Measurements from ENCODE around the gene CTXND1.

The CTXND1 gene

DNA sequence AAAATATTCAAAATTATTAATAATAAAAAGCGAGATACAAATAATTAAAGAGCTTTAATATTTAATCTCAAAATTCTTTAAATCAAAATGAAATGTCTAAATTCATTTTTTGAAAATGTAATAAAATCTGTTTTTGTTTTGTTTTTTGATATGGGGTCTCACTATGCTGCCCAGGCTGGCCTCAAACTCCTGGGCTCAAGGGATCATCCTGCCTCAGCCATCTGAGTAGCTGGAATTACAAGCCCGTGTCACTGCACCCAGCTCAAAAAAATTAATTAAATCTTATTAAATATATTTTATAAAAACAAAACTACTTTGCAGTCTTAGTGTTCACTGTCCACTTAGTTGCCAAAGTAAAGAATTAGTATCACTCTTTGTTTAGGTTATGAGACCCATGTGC is 60.8 kb downstream of the CTXND1 start:
- peaks cover 0 to 17% of the 10 kb centered on the region in 2 experiments; a peak in 1 of 3 replicates for H3K36me3 ChIP-seq (ENCODE audit: control insufficient read depth in 2 of 2, insufficient read depth in 1 of 2, low read length in 2 of 2)
- H3K4me3 ChIP-seq (ENCODE audit: low read depth, low read length) = no peak overlapping the region
- no peaks in the 10 kb centered on the region for H3K4me1 ChIP-seq (ENCODE audit: control insufficient read depth, insufficient read depth, low read length)
- ChIA-PET CTCF (interaction anchor here (0.6 to 1.2 kb wide), 5 partner anchors 12 to 341 kb away, joined by 3 to 4 read pairs (median 3); no protein-coding TSS in a partner anchor), POLR2A (interaction anchor here (0.9 kb wide), 1 partner anchor 268 kb away, joined by 3 read pairs; no protein-coding TSS in a partner anchor)
- H3K27ac ChIP-seq (ENCODE audit: extremely low read depth, low read depth, low read length) = no peak overlapping the region
- TF ChIP-seq MEIS1 (CRISPR knock-in tag; IDR thresholded peaks at IDR 0.05; ENCODE audit: borderline replicate concordance) = no peak
- no peak for TF ChIP-seq ZNF768 (tag by site-specific recombination; IDR thresholded peaks at IDR 0.05)
- TF ChIP-seq ZNF157 (tag by site-specific recombination; IDR thresholded peaks at IDR 0.05) = no peak
- H3K9me3 ChIP-seq (ENCODE audit: control insufficient read depth, insufficient read depth, low read depth, low read length) = no peaks in the 10 kb centered on the region

DNA sequence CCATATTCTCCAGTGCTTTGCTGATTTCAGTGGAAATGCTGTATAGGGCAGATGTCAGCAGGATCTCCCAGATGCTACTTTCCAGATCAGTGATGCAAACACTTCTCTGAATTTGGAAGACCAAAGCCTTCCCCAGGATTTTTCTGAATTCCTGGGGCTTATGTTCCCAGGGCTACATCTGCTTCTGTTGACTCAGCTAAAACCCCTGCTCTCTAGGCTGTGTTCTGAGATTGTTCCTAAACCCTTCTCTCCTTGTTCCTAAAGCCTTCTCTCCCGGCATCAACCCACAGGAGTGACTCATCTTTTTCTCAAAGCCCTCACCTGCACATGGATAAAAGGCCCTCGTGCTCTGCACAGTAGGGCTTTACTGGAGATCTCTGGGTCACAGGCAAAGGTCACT is 63.8 kb downstream of the CTXND1 start:
- POLR2A ChIA-PET = no interaction called here
- no peak overlapping the region for H3K4me3 ChIP-seq (ENCODE audit: low read depth, low read length)

DNA sequence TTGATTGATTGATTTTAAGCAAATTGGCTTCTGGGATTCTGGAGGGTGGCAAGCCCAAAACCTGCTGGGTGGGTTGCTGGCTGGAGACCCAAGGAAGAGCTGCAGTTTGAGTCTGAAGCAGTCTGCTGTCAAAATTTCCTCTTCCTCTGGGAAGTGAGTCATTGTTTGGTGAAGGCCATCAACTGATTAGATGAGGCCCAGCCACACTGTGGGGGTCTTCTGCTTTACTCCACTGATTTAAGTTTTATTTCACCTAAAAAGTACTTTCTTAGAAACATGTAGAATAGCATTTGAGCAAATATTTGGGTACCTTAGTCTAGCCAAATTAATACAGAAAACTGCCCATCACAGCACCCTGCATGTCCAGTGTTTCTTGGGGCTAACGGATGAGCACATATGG is 65.4 kb downstream of the CTXND1 start:
- Histone ChIP-seq H3K36me3 (ENCODE audit: control insufficient read depth in 2 of 2, insufficient read depth in 1 of 2, low read length in 2 of 2) (peaks cover 0 to 52% of the 10 kb centered on the region in 2 experiments; a peak in 1 of 3 replicates), H3K4me1 (ENCODE audit: control insufficient read depth, insufficient read depth, low read length) (no peaks in the 10 kb centered on the region), H3K27ac (ENCODE audit: extremely low read depth, low read depth, low read length) (no peak overlapping the region), H3K9me3 (ENCODE audit: control insufficient read depth, insufficient read depth, low read depth, low read length) (no peaks in the 10 kb centered on the region), H3K4me3 (ENCODE audit: low read depth, low read length) (no peak overlapping the region)
- POLR2A ChIA-PET = no interaction called here
- TF ChIP-seq ZNF10 (tag by site-specific recombination; IDR thresholded peaks at IDR 0.05) (peak; percentile 82), SALL2 (tag by site-specific recombination; IDR thresholded peaks at IDR 0.05; ENCODE audit: borderline replicate concordance) (no peak)
- CTCF ChIA-PET = no interaction called here

More for the DNA sequence above, 63.8 kb downstream of the CTXND1 start:
- peaks cover 0 to 38% of the 10 kb centered on the region in 2 experiments; a peak in 1 of 3 replicates for H3K36me3 ChIP-seq (ENCODE audit: control insufficient read depth in 2 of 2, insufficient read depth in 1 of 2, low read length in 2 of 2)
- TF ChIP-seq ZNF214 (tag by site-specific recombination; IDR thresholded peaks at IDR 0.05; ENCODE audit: borderline replicate concordance) (no peak), ZNF658 (tag by site-specific recombination; IDR thresholded peaks at IDR 0.05) (no peak), HOXC10 (CRISPR knock-in tag; IDR thresholded peaks at IDR 0.05) (no peak), ZNF138 (tag by site-specific recombination; IDR thresholded peaks at IDR 0.05; ENCODE audit: borderline replicate concordance) (no peak), ZNF248 (tag by site-specific recombination; IDR thresholded peaks at IDR 0.05) (no peak)
- TF ChIP-seq, protein P1, sequence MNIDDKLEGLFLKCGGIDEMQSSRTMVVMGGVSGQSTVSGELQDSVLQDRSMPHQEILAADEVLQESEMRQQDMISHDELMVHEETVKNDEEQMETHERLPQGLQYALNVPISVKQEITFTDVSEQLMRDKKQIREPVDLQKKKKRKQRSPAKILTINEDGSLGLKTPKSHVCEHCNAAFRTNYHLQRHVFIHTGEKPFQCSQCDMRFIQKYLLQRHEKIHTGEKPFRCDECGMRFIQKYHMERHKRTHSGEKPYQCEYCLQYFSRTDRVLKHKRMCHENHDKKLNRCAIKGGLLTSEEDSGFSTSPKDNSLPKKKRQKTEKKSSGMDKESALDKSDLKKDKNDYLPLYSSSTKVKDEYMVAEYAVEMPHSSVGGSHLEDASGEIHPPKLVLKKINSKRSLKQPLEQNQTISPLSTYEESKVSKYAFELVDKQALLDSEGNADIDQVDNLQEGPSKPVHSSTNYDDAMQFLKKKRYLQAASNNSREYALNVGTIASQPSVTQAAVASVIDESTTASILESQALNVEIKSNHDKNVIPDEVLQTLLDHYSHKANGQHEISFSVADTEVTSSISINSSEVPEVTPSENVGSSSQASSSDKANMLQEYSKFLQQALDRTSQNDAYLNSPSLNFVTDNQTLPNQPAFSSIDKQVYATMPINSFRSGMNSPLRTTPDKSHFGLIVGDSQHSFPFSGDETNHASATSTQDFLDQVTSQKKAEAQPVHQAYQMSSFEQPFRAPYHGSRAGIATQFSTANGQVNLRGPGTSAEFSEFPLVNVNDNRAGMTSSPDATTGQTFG (tag by site-specific recombination; IDR thresholded peaks at IDR 0.05; ENCODE audit: borderline replicate concordance) = no peak
- H3K27ac ChIP-seq (ENCODE audit: extremely low read depth, low read depth, low read length) = no peak overlapping the region
- no peaks in the 10 kb centered on the region for H3K9me3 ChIP-seq (ENCODE audit: control insufficient read depth, insufficient read depth, low read depth, low read length)
- H3K4me1 ChIP-seq (ENCODE audit: control insufficient read depth, insufficient read depth, low read length) = no peaks in the 10 kb centered on the region
- CTCF ChIA-PET = no interaction called here

DNA sequence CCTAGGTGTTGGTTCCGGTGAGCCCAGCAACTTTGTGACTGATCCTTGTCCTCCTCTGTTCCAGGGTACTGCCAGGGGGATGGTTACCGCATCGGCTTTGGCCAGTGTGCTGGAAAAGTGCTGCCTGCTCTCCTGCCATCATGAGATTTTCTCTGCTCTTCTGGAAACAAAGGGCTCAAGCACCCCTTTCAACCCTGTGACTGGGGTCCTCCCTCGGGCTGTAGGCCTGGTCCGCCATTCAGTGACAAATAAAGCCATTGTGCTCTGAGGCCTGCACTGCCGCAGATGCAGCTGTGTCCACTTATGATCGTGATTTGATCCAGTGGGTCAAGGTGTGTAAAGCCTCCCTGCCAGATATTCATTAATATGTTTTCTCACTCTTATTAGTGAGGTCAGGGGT is 65.9 kb downstream of the CTXND1 start:
- Histone ChIP-seq H3K4me3 (ENCODE audit: low read depth, low read length) (no peak overlapping the region), H3K9me3 (ENCODE audit: control insufficient read depth, insufficient read depth, low read depth, low read length) (no peaks in the 10 kb centered on the region), H3K36me3 (ENCODE audit: control insufficient read depth in 2 of 2, insufficient read depth in 1 of 2, low read length in 2 of 2) (peaks cover 0 to 58% of the 10 kb centered on the region in 2 experiments; a peak in 1 of 3 replicates), H3K27ac (ENCODE audit: extremely low read depth, low read depth, low read length) (no peak overlapping the region), H3K4me1 (ENCODE audit: control insufficient read depth, insufficient read depth, low read length) (no peaks in the 10 kb centered on the region)
- CTCF ChIA-PET = interaction anchor here (0.6 kb wide), 1 partner anchor 10 kb away, joined by 3 read pairs; no protein-coding TSS in a partner anchor
- TF ChIP-seq ZNF391 (tag by site-specific recombination; IDR thresholded peaks at IDR 0.05; ENCODE audit: borderline replicate concordance, low read depth) (no peak), ZNF146 (tag by site-specific recombination; IDR thresholded peaks at IDR 0.05) (no peak), ZNF114 (tag by site-specific recombination; IDR thresholded peaks at IDR 0.05) (no peak), TRIM28 (IDR thresholded peaks at IDR 0.05; ENCODE audit: borderline replicate concordance, low read length) (no peak), ZNF404 (tag by site-specific recombination; IDR thresholded peaks at IDR 0.05) (no peak), ZNF777 (tag by site-specific recombination; IDR thresholded peaks at IDR 0.05; ENCODE audit: borderline replicate concordance) (no peak)
- POLR2A ChIA-PET = no interaction called here

Data from HEK293 (cell line).